Right lung (tissue), 10 donors: ENCODE measurements around the gene C6orf52. TPM values are rescaled to one million over a fixed set of nuclear protein-coding genes. Genes with fewer than 3 reads are reported as not detected.
"Not testable (repeated sequence)": the region's sequence is repeated elsewhere in the genome, so short reads cannot be mapped to it uniquely, and the experiment has no call there.

Experiments
- DNase-seq, 2 donors: peaks; one replicate each; pipeline ENCODE4 v3.0.0-alpha.2; 2013
- long read RNA-seq, 8 donors: transcript quantifications; one replicate each; lab custom pipeline, GENCODE V29; 2026
- polyA plus RNA-seq, 5 donors: library from polyadenylated mRNA; unstranded; fragments of 120-200 nt; gene quantifications; one replicate each; pipeline versions ENCODE4 v1.2.1 to v1.2.3, GENCODE V29; 2013; ENCODE audit warnings: inconsistent platforms in 1 of 5, low replicate concordance in 1 of 5; ENCODE audit not compliant: insufficient read length in 5 of 5, insufficient read depth in 1 of 5

The C6orf52 gene
- 1 to 10 TPM; 1.7 to 5.4 (median 1.9) TPM for polyA plus RNA-seq
- long read RNA-seq, donor 1, partial matches to known transcripts = 606 of 660 reads
- long read RNA-seq, donor 1, other reads (novel, unspliced or antisense) = 53 of 660 reads
- long read RNA-seq, donor 2 = 0 reads
- long read RNA-seq, donor 3, partial matches to known transcripts = 85 of 87 reads
- long read RNA-seq, donor 3, other reads (novel, unspliced or antisense) = 0 of 87 reads
- long read RNA-seq, donor 4, partial matches to known transcripts = 38 of 45 reads
- long read RNA-seq, donor 4, other reads (novel, unspliced or antisense) = 6 of 45 reads
- long read RNA-seq, donor 5, partial matches to known transcripts = 94 of 99 reads
- long read RNA-seq, donor 5, other reads (novel, unspliced or antisense) = 5 of 99 reads
- long read RNA-seq, donor 6, partial matches to known transcripts = 61 of 61 reads
- long read RNA-seq, donor 6, other reads (novel, unspliced or antisense) = 0 of 61 reads
- long read RNA-seq, donor 7, partial matches to known transcripts = 32 of 78 reads
- long read RNA-seq, donor 7, other reads (novel, unspliced or antisense) = 44 of 78 reads
- long read RNA-seq, donor 8 = 0 reads

DNA sequence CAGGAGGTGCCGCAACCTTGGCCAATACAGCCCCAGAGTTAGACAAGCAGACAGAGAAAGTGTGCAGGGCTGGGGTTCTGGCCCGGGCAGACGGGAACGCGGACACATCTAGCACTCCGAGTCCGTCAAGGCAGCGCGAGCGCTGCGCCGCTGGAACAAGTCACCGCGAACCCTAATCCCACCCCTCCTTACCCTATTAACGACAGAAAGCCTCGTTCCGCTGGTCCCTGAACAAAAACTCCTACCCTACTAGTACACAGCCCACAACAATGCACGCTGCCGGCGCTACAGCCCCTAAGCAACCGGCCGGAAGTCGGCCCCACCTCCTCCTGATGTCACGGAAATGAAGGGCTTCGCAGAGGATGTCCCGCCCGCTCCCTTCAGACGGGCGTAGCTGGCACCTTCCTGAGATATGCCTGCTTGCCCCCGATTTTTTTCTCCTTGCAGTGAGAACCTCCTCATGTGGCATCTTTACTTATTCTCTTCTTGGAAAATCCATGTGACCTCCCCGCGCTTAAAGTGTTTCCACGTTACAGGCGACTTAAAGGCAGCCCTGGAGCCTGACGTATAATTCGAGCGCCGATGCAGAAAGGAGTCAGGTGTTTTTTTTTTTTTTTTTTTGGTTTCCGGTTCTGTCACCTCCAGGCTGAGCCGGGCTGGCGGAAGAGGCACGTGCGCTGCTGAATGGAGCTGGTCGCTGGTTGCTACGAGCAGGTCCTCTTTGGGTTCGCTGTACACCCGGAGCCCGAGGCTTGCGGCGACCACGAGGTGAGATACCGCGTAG is at the start of gene C6orf52, which contains the start of gene PAK1IP1:
TSS of gene C6orf52 (minus strand) at position 315 of the 784 bp plus-strand sequence. CDS start 7,066 bp downstream, outside the sequence.
TSS of gene PAK1IP1 (plus strand) at position 671 of the 784 bp plus-strand sequence. CDS start at position 685, 14 bp downstream.
- peak; percentile 96 to 98 for DNase-seq

DNA sequence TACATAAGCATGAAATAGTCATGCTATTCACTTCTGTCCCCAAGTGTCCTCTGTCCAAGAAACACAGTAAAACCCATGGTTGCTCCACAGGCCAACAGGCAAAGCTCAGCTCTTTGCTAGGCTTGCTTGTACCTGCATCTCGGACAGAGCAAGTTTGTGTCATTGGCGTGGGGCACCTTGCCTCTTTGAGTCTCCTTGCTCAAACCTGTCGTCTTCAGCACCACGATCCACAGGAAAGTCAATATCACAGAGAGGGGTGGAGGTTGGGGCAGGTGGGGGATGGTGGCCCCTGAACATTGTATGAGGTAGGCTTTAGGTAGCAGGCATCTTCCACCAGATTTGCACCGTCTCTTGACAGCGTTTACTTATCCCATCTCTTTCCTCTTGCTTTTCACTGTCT is 49.1 kb upstream of the C6orf52 start:
- no peak for DNase-seq

DNA sequence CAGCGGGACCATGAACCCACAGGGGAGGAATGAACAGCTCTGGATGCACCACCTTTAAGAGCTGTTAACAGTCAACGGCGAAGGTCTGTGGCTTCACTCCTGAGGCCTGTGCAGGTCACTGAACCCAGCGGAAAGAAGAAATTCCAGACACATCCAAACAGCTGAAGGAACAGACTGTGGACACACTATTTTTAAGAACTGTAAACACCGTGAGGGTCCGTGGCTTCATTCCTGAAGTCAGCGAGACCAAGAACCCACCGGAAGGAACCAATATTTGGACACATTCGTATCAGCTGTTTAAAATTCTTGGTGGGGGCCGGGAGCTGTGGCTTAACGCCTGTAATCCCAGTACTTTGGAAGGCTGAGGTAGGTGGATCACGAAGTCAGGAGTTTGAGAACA is 47.8 kb upstream of the C6orf52 start:
- no peak for DNase-seq

DNA sequence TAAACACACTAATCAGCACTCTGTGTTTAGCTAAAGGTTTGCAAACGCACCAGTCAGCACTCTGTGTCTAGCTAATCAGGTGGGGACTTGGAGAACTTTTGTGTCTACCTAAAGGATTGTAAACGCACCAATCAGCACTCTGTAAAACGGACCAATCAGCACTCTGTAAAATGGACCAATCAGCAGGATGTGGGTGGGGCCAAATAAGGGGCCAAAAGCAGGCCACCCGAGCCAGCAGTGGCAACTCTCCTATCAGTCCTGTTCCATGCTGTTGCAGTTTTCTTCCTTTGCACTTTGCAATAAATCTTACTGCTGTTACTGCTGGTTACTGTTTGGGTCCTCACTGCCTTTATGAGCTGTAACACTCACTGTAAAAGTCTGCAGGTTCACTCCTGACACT is 47.2 kb upstream of the C6orf52 start:
- DNase-seq = not testable (repeated sequence)

DNA sequence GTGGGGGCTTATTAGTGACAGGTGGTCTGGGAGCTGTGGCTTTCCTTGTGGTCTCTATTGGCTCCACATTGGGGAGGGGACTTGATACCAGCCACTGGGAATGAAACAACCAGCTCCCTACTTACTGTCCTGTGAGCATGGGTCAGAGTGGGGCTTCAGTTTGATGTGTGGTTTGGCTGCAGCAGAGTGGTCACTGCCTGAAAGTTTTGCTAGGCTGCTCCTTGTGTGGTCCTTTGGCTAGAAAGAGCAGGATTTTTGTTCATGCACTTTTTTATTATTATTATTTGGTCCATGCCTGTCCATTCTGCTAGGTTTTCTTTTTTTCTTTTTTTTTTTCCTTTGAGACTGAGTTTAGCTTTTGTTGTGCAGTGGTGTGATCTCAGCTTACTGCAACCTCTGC is 45.6 kb upstream of the C6orf52 start:
- no peak for DNase-seq

- DNase-seq = no peak
These were observed 42.3 kb upstream of the C6orf52 start for GRCh38 chr6:10736731-10737130.

- no peak for DNase-seq
These were observed 39.4 kb upstream of the C6orf52 start for GRCh38 chr6:10733863-10734262.

- no peak for DNase-seq
These were observed 38.8 kb upstream of the C6orf52 start for GRCh38 chr6:10733151-10733715.

DNA sequence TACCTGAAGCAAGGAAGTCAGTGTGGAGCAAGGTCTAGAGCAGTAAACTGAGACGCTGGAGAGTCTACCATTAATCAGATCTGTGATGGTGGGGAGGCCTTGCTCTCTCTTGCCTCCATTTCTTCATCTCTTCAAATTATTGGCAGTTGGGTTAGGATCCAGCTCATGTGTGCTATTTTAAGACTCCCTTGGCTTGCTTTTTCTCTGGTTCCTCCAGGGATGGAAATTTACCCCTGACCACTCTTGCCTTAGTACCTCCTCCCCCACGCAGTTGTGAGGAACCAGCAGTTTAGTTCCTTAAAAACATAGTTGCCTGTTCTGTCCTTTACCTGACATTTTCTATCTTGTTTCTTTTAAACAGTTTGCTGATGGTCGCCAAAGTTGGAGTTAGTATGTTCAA is 35.8 kb upstream of the C6orf52 start:
- DNase-seq = no peak

DNA sequence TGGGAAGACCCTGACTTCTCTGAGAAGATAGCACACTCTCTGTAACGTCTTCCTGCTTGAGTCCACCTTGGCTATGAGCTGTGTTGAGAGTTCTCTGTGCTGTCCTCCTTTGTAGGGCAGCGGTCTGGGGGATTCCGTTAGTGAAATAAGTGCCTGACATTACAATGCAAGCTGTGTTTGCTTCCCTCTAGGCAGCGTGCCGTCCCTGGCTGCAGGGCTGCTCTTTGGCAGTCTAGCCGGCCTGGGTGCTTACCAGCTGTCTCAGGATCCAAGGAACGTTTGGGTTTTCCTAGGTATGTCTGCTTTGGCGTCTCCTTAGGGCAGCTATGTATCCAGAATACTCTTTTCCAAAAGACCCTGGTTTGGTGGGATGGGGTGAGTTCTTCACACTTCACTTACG is 31.3 kb upstream of the C6orf52 start:
- no peak for DNase-seq

DNA sequence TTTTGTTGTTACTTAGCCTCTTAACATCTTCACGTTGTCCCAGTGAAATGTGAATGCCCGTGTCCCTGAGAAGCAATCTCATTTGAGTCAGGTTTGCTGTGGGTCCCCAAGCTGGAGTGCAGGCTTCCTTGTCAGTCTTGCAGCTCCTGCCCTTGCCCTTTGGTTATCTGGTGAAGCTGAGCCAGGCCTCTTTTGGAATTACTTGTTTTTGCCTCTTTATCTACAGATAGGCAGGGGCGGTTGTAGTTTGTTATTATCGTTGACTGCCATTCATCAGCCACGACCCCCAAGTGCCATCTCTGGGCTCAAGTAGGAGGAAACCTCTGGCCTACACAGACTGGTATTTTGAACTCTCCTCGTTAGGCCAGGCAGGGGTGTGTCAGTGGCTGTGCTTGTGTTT is 30.6 kb upstream of the C6orf52 start:
- DNase-seq = no peak

GRCh38 chr6:10723567-10723881 is 29.1 kb upstream of the C6orf52 start:
- DNase-seq = no peak

- peak; percentile 96 to 97 for DNase-seq
These were observed 28.6 kb upstream of the C6orf52 start, which contains the start of gene TMEM14C for GRCh38 chr6:10722820-10723566. TSS of gene TMEM14C (plus strand) at chr6:10723070. CDS start at chr6:10724614, 1,544 bp downstream.

GRCh38 chr6:10722570-10722819 is 28.1 kb upstream of the C6orf52 start:
- DNase-seq = no peak

DNA sequence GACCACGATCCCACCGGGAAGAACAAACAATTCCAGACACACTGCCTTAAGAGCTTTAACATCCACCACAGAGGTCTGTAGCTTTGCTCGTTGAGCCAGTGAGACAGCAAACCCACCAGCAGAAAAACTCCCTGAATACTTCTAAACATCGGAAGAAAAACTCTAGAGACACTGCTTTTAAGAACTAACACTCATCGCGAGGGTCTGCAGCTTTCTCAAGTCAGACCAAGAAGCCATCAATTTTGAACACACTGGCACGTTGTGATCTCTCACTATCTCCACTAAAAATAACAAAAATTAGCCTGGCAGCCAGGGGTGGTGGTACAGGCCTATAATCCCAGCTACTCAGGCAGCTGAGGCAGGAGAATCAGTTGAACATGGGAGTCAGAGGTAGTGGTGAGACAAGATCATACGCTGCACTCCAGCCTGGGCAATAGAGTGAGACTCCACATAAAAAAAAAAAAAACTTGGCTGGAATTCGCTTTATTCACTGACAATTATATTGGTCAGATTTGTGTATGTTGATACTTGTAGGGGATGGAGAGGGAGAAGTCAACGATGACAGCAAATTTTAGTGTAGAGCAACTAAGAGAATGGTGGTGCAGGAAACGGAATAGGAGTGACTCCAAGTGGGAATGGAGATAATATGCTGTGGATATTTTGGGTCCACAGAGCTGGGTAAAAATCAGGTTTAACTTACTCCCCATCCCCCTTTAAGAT is 27.6 kb upstream of the C6orf52 start:
- no peak for DNase-seq

DNA sequence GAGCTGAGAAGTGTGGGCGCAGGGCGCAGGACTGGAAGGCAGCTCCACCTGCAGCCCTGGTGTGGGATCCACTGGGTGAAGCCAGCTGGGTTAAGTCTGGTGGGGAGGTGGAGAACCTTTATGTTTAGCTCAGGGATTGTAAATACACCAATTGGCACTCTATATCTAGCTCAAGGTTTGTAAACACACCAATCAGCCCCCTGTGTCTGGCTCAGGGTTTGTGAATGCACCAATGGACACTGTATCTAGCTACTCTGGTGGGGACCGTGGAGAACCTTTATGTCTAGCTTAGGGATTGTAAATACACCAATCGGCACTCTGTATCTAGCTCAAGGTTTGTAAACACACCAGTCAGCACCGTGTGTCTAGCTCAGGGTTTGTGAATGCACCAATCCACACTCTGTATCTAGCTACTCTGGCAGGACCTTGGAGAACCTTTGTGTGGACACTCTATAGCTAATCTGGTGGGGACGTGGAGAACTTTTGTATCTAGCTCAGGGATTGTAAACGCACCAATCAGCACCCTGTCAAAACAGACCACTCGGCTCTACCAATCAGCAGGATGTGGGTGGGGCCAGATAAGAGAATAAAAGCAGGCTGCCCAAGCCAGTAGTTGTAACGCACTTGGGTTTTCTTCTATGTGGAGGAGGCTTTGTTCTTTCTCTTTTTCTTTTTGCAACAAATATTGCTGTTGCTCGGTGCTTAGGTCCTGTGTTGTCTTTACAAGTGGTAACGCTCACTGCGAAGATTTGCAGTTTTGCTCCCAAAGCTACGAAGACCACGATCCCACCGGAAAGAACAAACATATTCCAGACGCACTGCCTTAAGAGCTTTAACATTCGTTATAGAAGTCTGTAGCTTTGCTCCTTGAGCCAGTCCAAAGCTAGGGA is 26.8 kb upstream of the C6orf52 start:
- not testable (repeated sequence) for DNase-seq

- peak; percentile 32 for DNase-seq
These were observed 26.0 kb upstream of the C6orf52 start for GRCh38 chr6:10720265-10720959.

DNA sequence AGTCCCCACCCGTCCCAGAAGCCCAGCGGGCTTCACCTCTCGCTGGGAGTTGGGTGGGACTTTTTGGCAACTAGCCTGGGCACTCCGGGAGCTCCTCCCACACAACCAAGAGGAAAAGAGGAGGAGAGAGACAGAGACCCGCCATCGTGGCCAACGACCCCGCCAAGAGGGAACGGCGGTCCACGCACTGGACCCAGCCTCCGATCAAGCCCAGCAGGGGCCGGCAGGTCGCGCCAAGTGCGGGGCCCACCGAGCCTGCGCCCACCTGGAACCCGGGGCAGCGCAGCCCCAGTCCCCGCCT is 25.5 kb upstream of the C6orf52 start:
- DNase-seq = no peak

DNA sequence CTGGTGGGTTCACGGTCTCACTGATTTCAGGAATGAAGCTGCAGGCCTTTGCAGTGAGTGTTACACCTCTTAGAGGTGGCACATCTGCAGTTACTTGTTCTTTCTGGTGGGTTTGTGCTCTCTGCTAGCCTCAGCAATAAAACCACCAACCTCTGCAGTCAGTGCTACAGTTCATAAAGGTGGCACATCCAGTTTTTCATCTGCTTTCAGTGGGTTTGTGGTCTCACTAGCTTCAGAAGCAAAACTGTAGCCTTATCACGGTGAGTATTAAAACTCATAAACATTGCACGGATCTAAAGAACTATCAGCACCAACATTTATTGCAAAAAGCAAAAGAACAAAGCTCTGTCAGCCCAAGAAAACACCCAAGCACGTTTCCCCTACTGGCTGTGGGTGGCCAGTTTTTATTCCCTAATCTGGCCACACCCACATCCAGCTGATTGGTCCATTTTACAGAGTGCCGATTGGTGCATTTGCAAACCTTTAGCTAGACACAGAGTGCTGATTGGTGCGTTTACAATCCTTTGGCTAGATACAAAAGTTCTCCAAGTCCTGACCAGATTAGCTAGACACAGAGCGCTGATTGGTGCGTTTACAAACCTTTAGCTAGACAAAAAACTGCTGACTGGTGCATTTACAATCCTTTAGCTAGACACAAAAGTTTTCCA is 25.0 kb upstream of the C6orf52 start:
- no peak for DNase-seq
